ENCODE data around the gene IL11RA.
A peak's percentile ranks its signal among the peaks of the same experiment; 100 is the strongest.

IL11RA gene

GRCh38 chr9:34674440-34674839 lies 22.5 kb downstream of the IL11RA start:
- TF ChIP-seq CTCF (conservative IDR thresholded peaks at IDR 0.05; ENCODE audit: control insufficient read depth, insufficient read depth, low read depth, low read length): no peak
- H3K4me3 ChIP-seq (ENCODE audit: control insufficient read depth, low read depth, low read length): no peak overlapping the region
- DNase-seq (ENCODE audit: low read depth): no peak

DNA sequence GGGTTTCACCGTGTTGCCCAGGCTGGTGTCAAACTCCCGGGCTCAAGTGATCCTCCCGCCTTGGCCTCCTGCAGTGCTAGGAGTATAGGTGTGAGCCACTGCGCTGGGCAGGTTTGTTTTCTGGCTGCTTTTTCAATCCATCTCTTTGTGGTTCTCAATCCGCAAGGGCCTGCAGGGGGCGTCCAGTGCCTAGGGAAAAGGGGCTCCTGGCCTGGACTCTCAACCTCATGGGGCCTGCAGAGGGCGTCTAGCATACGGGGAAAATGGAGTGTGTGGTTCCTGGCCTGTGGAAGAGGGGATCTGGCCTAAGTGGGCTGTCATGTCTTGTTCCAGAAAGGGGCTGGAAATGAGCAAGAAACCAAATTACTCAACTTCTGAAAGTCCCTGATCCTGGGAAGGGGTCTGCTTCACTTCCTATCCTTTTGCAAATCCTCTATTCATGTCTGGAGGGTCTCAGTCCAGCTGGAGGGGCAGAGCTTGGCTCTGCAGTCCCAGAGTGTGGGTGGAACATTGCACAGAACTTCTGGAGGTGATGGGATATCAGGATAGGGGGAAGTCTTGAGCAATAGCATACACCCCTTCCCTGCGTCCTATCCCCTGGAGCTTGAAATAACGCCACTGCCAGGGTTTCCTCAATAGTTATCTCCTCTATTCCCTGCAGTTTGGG lies 23.2 kb downstream of the IL11RA start:
- DNase-seq (ENCODE audit: low read depth): peak; percentile 79
- H3K4me3 ChIP-seq (ENCODE audit: control insufficient read depth, low read depth, low read length): no peak overlapping the region
- peak; percentile 95 for TF ChIP-seq CTCF (conservative IDR thresholded peaks at IDR 0.05; ENCODE audit: control insufficient read depth, insufficient read depth, low read depth, low read length)

- no peak overlapping the region for H3K4me3 ChIP-seq (ENCODE audit: control insufficient read depth, low read depth, low read length)
- peak; percentile 55 for DNase-seq (ENCODE audit: low read depth)
- TF ChIP-seq CTCF (conservative IDR thresholded peaks at IDR 0.05; ENCODE audit: control insufficient read depth, insufficient read depth, low read depth, low read length): no peak
These were observed 23.9 kb downstream of the IL11RA start for GRCh38 chr9:34675869-34676268.

DNA sequence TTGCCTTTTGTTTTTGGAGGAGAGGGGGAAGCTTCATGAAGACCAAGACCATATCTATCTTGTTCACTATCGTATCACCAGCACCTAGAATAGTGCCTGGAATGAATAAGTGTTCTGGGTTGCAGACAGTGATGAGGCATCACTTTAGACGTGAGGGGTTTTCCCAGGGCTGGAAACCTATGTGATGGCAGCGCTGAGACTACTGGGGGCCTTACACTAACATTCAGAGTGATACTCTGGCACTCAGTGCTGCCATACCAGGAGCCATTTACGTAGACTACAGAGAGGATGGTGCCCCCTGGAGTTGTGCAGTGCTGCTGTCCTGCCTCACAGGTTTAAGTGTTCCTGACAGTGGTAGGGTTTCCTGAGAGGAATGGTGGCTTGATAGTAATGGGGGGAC lies 32.2 kb downstream of the IL11RA start:
- TF ChIP-seq CTCF (conservative IDR thresholded peaks at IDR 0.05; ENCODE audit: control insufficient read depth, insufficient read depth, low read depth, low read length): no peak
- DNase-seq (ENCODE audit: low read depth): no peak
- H3K4me3 ChIP-seq (ENCODE audit: control insufficient read depth, low read depth, low read length): no peak overlapping the region

GRCh38 chr9:34684816-34685215 lies 32.8 kb downstream of the IL11RA start:
- no peak for TF ChIP-seq CTCF (conservative IDR thresholded peaks at IDR 0.05; ENCODE audit: control insufficient read depth, insufficient read depth, low read depth, low read length)
- DNase-seq (ENCODE audit: low read depth): no peak
- no peak overlapping the region for H3K4me3 ChIP-seq (ENCODE audit: control insufficient read depth, low read depth, low read length)

DNA sequence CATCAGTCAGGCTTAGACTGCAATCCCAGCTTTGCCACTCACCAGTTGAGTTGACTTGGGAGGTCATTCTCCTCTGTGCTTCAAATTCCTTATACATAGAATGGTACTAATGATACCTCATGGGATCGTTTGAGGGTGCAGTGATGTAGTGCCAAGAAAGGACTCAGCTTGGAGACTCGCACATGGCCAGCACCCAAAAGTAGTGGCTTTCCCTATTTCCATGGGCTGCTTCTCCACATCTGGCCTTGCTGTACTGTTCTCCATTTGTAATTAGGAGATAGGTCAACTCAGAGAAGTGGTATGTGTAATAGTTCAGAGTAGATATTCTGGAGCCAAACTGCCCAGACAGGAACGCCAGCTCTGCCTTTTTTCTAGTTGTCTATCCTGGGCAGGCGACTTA lies 33.6 kb downstream of the IL11RA start:
- no peak overlapping the region for H3K4me3 ChIP-seq (ENCODE audit: control insufficient read depth, low read depth, low read length)
- peak; percentile 68 for DNase-seq (ENCODE audit: low read depth)
- no peak for TF ChIP-seq CTCF (conservative IDR thresholded peaks at IDR 0.05; ENCODE audit: control insufficient read depth, insufficient read depth, low read depth, low read length)

GRCh38 chr9:34686231-34686630 lies 34.2 kb downstream of the IL11RA start:
- DNase-seq (ENCODE audit: low read depth): peak; percentile 81
- no peak for TF ChIP-seq CTCF (conservative IDR thresholded peaks at IDR 0.05; ENCODE audit: control insufficient read depth, insufficient read depth, low read depth, low read length)
- no peak overlapping the region for H3K4me3 ChIP-seq (ENCODE audit: control insufficient read depth, low read depth, low read length)
